Neural cell (in vitro differentiated cells): ENCODE results near the gene TIPARP. TPM values are rescaled to one million over a fixed set of nuclear protein-coding genes. Genes with fewer than 3 reads are reported as not detected.

Source experiments
- H2AFZ ChIP-seq: fragments of 200-600, 300-800 bp; sonication (generic), shearing (Covaris generic); 2 replicates; pipeline ENCODE4 v1.6.0; 2014; ENCODE audit warnings: low read depth, mild to moderate bottlenecking, antibody characterized with exemption, low read length, moderate library complexity
- H3F3A ChIP-seq: fragments of 200-600 bp; shearing (Covaris generic); 2 replicates; pipeline ENCODE4 v1.6.1; 2016; ENCODE audit warnings: mild to moderate bottlenecking, moderate library complexity, mixed read lengths, antibody characterized with exemption, low read length; ENCODE audit not compliant: insufficient read depth, poor library complexity, severe bottlenecking
- H3K27ac ChIP-seq: fragments of 200-600, 300-800 bp; sonication (generic), shearing (Covaris generic); 2 replicates; pipeline ENCODE4 v1.5.1; 2014; ENCODE audit warnings: mild to moderate bottlenecking, low read length, moderate library complexity
- H3K27me3 ChIP-seq: fragments of 300-800, 200-600 bp; sonication (generic), shearing (Covaris generic); 2 replicates; pipeline ENCODE4 v1.6.0; 2014; ENCODE audit warnings: mild to moderate bottlenecking, low read depth, low read length, moderate library complexity; ENCODE audit not compliant: insufficient read depth
- H3K36me3 ChIP-seq: fragments of 300-800, 200-600 bp; sonication (generic), shearing (Covaris generic); 2 replicates; pipeline ENCODE4 v1.5.1; 2014; ENCODE audit warnings: mild to moderate bottlenecking, antibody characterized with exemption, low read length, moderate library complexity; ENCODE audit not compliant: insufficient read depth
- H3K4me2 ChIP-seq: fragments of 300-800, 200-600 bp; sonication (generic), shearing (Covaris generic); 2 replicates; pipeline ENCODE4 v1.6.0; 2014; ENCODE audit warnings: mild to moderate bottlenecking, low read length
- H3K4me3 ChIP-seq: fragments of 300-800, 200-600 bp; sonication (generic), shearing (Covaris generic); 2 replicates; pipeline ENCODE4 v1.5.1; 2014; ENCODE audit warnings: mild to moderate bottlenecking, low read length, moderate library complexity
- H3K79me2 ChIP-seq: fragments of 200-600 bp; shearing (Covaris generic); replicated peaks from 2 replicates; pipeline ENCODE4 v1.6.0; 2014; ENCODE audit warnings: mild to moderate bottlenecking, low read length, moderate library complexity; ENCODE audit not compliant: insufficient read depth
- H3K9ac ChIP-seq: fragments of 300-800, 200-600 bp; sonication (generic), shearing (Covaris generic); 2 replicates; pipeline ENCODE4 v1.6.1; 2016; ENCODE audit warnings: mild to moderate bottlenecking, low read length, mixed read lengths
- H3K9me2 ChIP-seq: fragments of 200-600 bp; shearing (Covaris generic); 2 replicates; pipeline ENCODE4 v1.6.1; 2016; ENCODE audit warnings: mild to moderate bottlenecking, low read length, mixed read lengths; ENCODE audit not compliant: insufficient read depth
- H3K9me3 ChIP-seq: fragments of 200-600, 300-800 bp; sonication (generic), shearing (Covaris generic); 2 replicates; pipeline ENCODE4 v1.6.1; 2016; ENCODE audit warnings: mild to moderate bottlenecking, mixed run types, low read length, moderate library complexity, mixed read lengths
- H4K20me1 ChIP-seq: fragments of 200-600 bp; shearing (Covaris generic); 2 replicates; pipeline ENCODE4 v1.6.1; 2016; ENCODE audit warnings: mild to moderate bottlenecking, mixed run types; ENCODE audit not compliant: insufficient read depth
- EP300 ChIP-seq: fragments of 450-650 bp; conservative IDR thresholded peaks from 2 replicates; pipeline ENCODE4 v1.6.1; 2014; ENCODE audit warnings: antibody characterized with exemption, mild to moderate bottlenecking, moderate library complexity; ENCODE audit not compliant: poor library complexity, severe bottlenecking
- EZH2 ChIP-seq: fragments of 200-600, 300-800 bp; shearing (Covaris generic), sonication (generic); IDR thresholded peaks from 2 replicates; pipeline ENCODE4 v1.6.1; 2014; ENCODE audit warnings: antibody characterized with exemption, low read length, borderline replicate concordance, mild to moderate bottlenecking; ENCODE audit not compliant: insufficient read depth, poor library complexity, severe bottlenecking
- MXI1 ChIP-seq: fragments of 450-650 bp; conservative IDR thresholded peaks from 2 replicates; pipeline ENCODE4 v1.6.1; 2014; ENCODE audit warnings: antibody characterized with exemption, mild to moderate bottlenecking; ENCODE audit not compliant: poor library complexity, severe bottlenecking
- POLR2AphosphoS5 ChIP-seq: IDR thresholded peaks from 2 replicates; pipeline ENCODE4 v1.6.1; 2012
- RAD21 ChIP-seq: fragments of 450-650 bp; conservative IDR thresholded peaks from 2 replicates; pipeline ENCODE4 v1.6.1; 2014; ENCODE audit warnings: antibody characterized with exemption, mild to moderate bottlenecking, moderate library complexity
- SMC3 ChIP-seq: fragments of 450-650 bp; conservative IDR thresholded peaks from 2 replicates; pipeline ENCODE4 v1.6.1; 2014; ENCODE audit warnings: antibody characterized with exemption, mild to moderate bottlenecking, moderate library complexity; ENCODE audit not compliant: poor library complexity
- polyA plus RNA-seq: library from polyadenylated mRNA; depleted of rRNA; stranded (reverse); fragments of >200 nt; gene quantifications from 2 replicates; pipeline ENCODE4 v1.2.3, GENCODE V29; 2014
- TF ChIP-seq, protein P1 (sequence below): IDR thresholded peaks from 2 replicates; pipeline ENCODE4 v1.6.1; 2012; ENCODE audit warnings: borderline replicate concordance
- TF ChIP-seq, protein P2 (sequence below): fragments of 450-650 bp; IDR thresholded peaks from 2 replicates; pipeline ENCODE4 v1.5.1; 2014; ENCODE audit warnings: antibody characterized with exemption, mild to moderate bottlenecking, moderate library complexity; ENCODE audit not compliant: poor library complexity, severe bottlenecking

Gene TIPARP
- polyA plus RNA-seq, 1 donor from 2014 or later = 5.4 TPM

DNA sequence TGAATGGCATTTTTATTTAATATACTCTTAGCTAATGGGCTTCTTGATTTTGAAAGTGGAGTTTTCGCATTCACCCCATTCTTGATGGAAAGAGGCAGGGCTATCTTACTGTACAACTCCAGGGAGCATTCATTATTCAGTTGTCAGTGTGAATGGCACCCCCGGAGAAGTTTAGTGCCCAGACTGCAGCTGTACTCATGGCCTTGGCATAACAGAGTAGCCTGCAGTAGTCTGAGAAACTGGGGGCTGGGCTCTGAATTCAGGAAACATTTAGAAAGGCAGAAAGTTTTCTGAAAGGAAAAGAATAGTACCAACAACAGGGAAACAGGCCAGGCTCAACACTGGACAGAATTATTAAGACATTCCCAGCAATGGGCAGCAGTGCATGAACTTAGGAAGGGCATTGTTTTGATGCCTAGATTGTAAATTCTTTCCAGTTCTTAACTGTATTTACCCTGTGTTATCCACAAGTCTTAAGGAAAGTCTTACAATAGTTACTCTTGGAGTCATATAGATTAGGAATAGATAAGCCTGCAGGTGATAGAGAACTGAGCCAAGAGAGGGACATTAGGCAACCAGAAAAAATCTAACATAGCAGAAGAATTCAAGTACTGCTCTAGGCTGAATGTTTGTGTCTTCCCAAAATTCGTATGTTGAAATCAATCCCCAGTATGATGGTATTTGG, 44.4 kb downstream of the TIPARP start:
- H3K4me3 ChIP-seq = no peak overlapping the region
- H3K4me2 ChIP-seq = no peak overlapping the region
- H3K9ac ChIP-seq = no peak overlapping the region
- no peak overlapping the region for H3K27ac ChIP-seq
- no peak overlapping the region for H2AFZ ChIP-seq
- no peaks in the 10 kb centered on the region for H3K9me2 ChIP-seq
- H3K9me3 ChIP-seq = no peaks in the 10 kb centered on the region
- H3K79me2 ChIP-seq = no peaks in the 10 kb centered on the region
- H3F3A ChIP-seq = no peaks in the 10 kb centered on the region
- TF ChIP-seq, protein P1, sequence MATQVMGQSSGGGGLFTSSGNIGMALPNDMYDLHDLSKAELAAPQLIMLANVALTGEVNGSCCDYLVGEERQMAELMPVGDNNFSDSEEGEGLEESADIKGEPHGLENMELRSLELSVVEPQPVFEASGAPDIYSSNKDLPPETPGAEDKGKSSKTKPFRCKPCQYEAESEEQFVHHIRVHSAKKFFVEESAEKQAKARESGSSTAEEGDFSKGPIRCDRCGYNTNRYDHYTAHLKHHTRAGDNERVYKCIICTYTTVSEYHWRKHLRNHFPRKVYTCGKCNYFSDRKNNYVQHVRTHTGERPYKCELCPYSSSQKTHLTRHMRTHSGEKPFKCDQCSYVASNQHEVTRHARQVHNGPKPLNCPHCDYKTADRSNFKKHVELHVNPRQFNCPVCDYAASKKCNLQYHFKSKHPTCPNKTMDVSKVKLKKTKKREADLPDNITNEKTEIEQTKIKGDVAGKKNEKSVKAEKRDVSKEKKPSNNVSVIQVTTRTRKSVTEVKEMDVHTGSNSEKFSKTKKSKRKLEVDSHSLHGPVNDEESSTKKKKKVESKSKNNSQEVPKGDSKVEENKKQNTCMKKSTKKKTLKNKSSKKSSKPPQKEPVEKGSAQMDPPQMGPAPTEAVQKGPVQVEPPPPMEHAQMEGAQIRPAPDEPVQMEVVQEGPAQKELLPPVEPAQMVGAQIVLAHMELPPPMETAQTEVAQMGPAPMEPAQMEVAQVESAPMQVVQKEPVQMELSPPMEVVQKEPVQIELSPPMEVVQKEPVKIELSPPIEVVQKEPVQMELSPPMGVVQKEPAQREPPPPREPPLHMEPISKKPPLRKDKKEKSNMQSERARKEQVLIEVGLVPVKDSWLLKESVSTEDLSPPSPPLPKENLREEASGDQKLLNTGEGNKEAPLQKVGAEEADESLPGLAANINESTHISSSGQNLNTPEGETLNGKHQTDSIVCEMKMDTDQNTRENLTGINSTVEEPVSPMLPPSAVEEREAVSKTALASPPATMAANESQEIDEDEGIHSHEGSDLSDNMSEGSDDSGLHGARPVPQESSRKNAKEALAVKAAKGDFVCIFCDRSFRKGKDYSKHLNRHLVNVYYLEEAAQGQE = no peak
- TF ChIP-seq POLR2AphosphoS5 = no peak
- TF ChIP-seq, protein P2, sequence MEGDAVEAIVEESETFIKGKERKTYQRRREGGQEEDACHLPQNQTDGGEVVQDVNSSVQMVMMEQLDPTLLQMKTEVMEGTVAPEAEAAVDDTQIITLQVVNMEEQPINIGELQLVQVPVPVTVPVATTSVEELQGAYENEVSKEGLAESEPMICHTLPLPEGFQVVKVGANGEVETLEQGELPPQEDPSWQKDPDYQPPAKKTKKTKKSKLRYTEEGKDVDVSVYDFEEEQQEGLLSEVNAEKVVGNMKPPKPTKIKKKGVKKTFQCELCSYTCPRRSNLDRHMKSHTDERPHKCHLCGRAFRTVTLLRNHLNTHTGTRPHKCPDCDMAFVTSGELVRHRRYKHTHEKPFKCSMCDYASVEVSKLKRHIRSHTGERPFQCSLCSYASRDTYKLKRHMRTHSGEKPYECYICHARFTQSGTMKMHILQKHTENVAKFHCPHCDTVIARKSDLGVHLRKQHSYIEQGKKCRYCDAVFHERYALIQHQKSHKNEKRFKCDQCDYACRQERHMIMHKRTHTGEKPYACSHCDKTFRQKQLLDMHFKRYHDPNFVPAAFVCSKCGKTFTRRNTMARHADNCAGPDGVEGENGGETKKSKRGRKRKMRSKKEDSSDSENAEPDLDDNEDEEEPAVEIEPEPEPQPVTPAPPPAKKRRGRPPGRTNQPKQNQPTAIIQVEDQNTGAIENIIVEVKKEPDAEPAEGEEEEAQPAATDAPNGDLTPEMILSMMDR = no peak
- no peak for TF ChIP-seq MXI1
- no peak for TF ChIP-seq RAD21
- TF ChIP-seq SMC3 = no peak
- no peak for TF ChIP-seq EZH2
- no peak for TF ChIP-seq EP300
- H3K27me3 ChIP-seq = no peaks in the 10 kb centered on the region
- no peaks in the 10 kb centered on the region for H3K36me3 ChIP-seq
- no peaks in the 10 kb centered on the region for H4K20me1 ChIP-seq

DNA sequence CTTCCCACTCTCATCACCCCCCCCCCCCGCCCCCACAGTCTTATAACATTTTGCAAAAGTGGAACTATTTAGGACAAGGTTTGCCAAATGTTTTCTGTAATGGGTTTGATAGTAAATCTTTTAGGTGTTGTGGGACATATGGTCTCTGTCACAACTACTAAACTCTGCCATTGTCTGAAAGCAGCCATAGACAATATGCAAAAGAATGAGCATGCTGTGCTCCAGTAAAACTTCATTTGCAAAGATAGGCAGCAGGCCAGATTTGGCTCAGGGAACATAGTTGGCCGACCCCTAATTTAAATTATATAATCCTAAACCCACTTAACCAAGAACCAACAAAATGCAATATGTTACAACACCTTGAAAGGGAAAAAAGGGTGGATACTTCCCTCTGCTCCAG, 46.4 kb downstream of the TIPARP start:
- TF ChIP-seq SMC3 = no peak
- no peak for TF ChIP-seq POLR2AphosphoS5
- Histone ChIP-seq H3K9ac (no peak overlapping the region), H3K4me2 (no peak overlapping the region), H3K9me3 (no peaks in the 10 kb centered on the region), H3K36me3 (no peaks in the 10 kb centered on the region), H3K9me2 (no peaks in the 10 kb centered on the region), H3K27ac (no peak overlapping the region), H3F3A (no peaks in the 10 kb centered on the region), H3K27me3 (no peaks in the 10 kb centered on the region), H3K79me2 (no peaks in the 10 kb centered on the region), H3K4me3 (no peak overlapping the region), H2AFZ (no peak overlapping the region), H4K20me1 (no peaks in the 10 kb centered on the region)
